Left hindlimb (tissue), 1 donor: ENCODE measurements around the gene TMEM87B.
"Not testable (repeated sequence)": the region's sequence is repeated elsewhere in the genome, so short reads cannot be mapped to it uniquely, and the experiment has no call there.

Experiments used
- DNase-seq: peaks from one replicate; pipeline ENCODE4 v3.0.0-alpha.2; 2018

Gene TMEM87B

GRCh38 chr2:112033600-112033999 is 21.5 kb upstream of the TMEM87B start:
- no peak for DNase-seq

- DNase-seq = no peak
These were observed 20.1 kb upstream of the TMEM87B start for GRCh38 chr2:112034924-112035323.

- DNase-seq = no peak
These were observed 19.3 kb upstream of the TMEM87B start for GRCh38 chr2:112035786-112036185.

- not testable (repeated sequence) for DNase-seq
These were observed 15.5 kb upstream of the TMEM87B start for GRCh38 chr2:112039556-112039955.

GRCh38 chr2:112040066-112040465 is 15.0 kb upstream of the TMEM87B start:
- not testable (repeated sequence) for DNase-seq

- not testable (repeated sequence) for DNase-seq
These were observed 13.6 kb upstream of the TMEM87B start for GRCh38 chr2:112041460-112041859.

- DNase-seq = no peak
These were observed 9.5 kb upstream of the TMEM87B start for GRCh38 chr2:112045446-112046014.

- DNase-seq = no peak
These were observed 8.8 kb upstream of the TMEM87B start for GRCh38 chr2:112046231-112046630.

- no peak for DNase-seq
These were observed 7.4 kb upstream of the TMEM87B start for GRCh38 chr2:112047537-112048235.

GRCh38 chr2:112048236-112048592 is 6.9 kb upstream of the TMEM87B start:
- no peak for DNase-seq

GRCh38 chr2:112048887-112049286 is 6.2 kb upstream of the TMEM87B start:
- no peak for DNase-seq

GRCh38 chr2:112050316-112050715 is 4.8 kb upstream of the TMEM87B start:
- no peak for DNase-seq

GRCh38 chr2:112053917-112054846 is 887 bp upstream of the TMEM87B start:
- DNase-seq = peak; percentile 98

- DNase-seq = peak; percentile 88
These were observed 909 bp downstream of the TMEM87B start for GRCh38 chr2:112055730-112056625.

- DNase-seq = no peak
These were observed 1.5 kb downstream of the TMEM87B start for GRCh38 chr2:112056626-112056987.

- no peak for DNase-seq
These were observed 4.6 kb downstream of the TMEM87B start for GRCh38 chr2:112059671-112060070.

- no peak for DNase-seq
These were observed 6.2 kb downstream of the TMEM87B start for GRCh38 chr2:112061299-112061698.

GRCh38 chr2:112061840-112062239 is 6.8 kb downstream of the TMEM87B start:
- DNase-seq = no peak

- no peak for DNase-seq
These were observed 7.8 kb downstream of the TMEM87B start for GRCh38 chr2:112062894-112063293.

GRCh38 chr2:112065486-112065885 is 10.4 kb downstream of the TMEM87B start:
- no peak for DNase-seq

- DNase-seq = no peak
These were observed 10.9 kb downstream of the TMEM87B start for GRCh38 chr2:112065966-112066365.

GRCh38 chr2:112069794-112070193 is 14.7 kb downstream of the TMEM87B start:
- not testable (repeated sequence) for DNase-seq

GRCh38 chr2:112073875-112074274 is 18.8 kb downstream of the TMEM87B start:
- no peak for DNase-seq
